GM19324 (cell line): Measurements from ENCODE around the gene PJA1.

Source experiments
- ATAC-seq: cut with Tn5 transposase; IDR thresholded peaks from one replicate; pipeline ENCODE4 v1.9.1; 2021; ENCODE audit warnings: mild to moderate bottlenecking, moderate library complexity; ENCODE audit not compliant: unreplicated experiment, low FRiP score

PJA1 gene

DNA sequence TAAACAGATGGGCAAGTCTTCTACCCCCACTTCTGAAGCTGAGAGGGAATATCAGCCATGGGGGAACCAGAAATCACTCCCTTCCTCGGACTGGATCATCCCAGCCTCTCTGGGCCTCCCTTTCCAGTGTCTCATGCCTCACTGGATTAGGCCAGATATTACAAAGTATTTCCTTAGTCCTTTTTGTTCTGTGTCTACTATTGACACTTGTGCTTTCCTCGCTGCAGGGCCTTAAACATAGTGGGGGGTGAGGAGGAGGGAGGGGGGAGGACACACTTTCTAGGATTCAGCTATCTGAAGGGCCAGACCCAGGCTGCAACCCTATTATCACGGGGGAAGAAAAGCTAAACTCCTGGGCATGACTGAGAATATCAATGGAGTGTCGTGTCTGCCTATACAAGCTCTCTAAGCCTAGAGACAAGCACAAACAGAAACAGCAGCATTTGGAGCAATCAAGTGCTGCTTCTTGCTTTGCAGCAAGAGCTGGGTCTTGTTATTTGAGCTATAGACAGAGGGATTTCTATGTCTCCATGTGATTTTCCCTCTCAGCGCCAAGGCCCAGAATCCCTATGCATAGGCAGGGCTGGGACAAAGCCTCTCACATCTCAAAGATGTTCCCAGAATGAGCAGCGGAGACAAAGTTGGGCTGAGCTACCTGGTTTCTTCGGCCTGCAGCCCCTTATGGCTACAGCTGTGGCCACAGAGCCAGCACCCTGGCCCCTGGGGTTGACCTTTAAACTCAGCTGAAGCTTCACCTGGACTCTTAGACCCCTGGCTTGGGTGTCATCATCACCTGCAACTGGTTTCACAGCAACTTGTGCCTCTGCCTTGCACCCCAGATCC lies 20.2 kb downstream of the PJA1 start:
- ATAC-seq, result no peak

GRCh38 chrX:69143530-69143929 lies 21.7 kb downstream of the PJA1 start:
- no peak for ATAC-seq

GRCh38 chrX:69142788-69143469 lies 22.3 kb downstream of the PJA1 start:
- ATAC-seq, result no peak

- ATAC-seq, result no peak
Observed at GRCh38 chrX:69140837-69141236, 24.4 kb downstream of the PJA1 start.

GRCh38 chrX:69139516-69139915 lies 25.7 kb downstream of the PJA1 start:
- ATAC-seq, result no peak

- ATAC-seq, result no peak
Observed at GRCh38 chrX:69138512-69138911, 26.7 kb downstream of the PJA1 start.

DNA sequence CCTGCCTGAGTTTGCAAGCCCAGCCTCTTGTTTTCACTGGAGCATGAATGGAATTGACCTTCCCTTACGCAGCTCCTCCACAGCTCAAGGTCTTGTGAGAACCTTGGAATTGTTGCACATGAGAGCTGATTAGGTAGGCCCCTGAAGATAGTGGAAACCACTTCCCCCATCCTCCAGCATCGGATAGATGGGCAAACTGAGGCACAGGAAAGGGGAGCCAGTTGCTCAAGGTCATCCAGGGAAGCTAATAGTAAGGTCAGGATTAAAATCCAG lies 27.2 kb downstream of the PJA1 start:
- ATAC-seq, result no peak

- no peak for ATAC-seq
Observed at GRCh38 chrX:69137371-69138117, 27.7 kb downstream of the PJA1 start.

- ATAC-seq, result no peak
Observed at GRCh38 chrX:69136546-69137331, 28.5 kb downstream of the PJA1 start.

GRCh38 chrX:69133921-69134542 lies 31.2 kb downstream of the PJA1 start:
- ATAC-seq, result no peak

DNA sequence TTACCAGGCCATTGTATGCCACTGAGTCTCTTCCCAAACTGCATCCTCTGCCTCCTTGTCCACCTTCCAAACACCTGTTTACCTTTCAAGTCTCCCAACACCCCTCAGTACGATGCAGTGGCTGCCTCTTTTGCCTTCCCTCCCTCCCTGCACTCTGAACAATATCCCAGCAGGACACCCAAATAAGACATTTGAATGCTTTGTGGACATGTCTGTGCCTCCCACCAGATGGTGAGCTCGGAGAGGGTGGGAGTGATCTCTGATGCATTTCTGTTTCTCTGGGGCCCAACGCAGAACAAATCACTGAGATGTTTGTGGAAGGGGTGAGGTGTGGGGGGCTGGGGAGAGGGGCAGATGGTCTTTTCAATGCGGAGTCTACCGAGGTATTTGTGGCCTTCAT lies 33.4 kb downstream of the PJA1 start:
- ATAC-seq, result no peak

- ATAC-seq, result no peak
Observed at GRCh38 chrX:69130439-69130838, 34.8 kb downstream of the PJA1 start.

DNA sequence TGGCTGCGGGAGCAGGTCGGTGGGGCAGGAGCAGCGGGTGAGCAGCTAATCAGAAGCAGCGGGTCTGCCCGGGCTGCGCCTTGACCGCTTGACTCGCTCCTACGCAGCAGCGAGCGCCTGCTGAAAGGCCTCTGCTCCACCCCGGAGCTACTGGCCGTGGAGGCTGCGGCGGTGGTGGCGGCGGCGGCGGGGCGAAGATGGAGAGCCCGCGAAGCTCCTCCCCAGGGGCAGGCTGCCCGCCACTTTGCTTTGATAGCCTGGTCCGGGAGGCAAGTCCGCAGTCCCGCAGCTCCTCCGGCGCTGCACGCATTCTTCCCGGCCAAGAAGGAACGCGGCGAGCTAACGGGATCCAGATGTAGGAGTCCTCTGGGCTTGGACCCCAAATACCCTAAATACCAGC lies 36.7 kb downstream of the PJA1 start:
- ATAC-seq, result no peak

GRCh38 chrX:69127466-69127865 lies 37.8 kb downstream of the PJA1 start:
- ATAC-seq, result no peak

- no peak for ATAC-seq
Observed at GRCh38 chrX:69126642-69127041, 38.6 kb downstream of the PJA1 start.

- no peak for ATAC-seq
Observed at GRCh38 chrX:69125094-69125493, 40.2 kb downstream of the PJA1 start.

DNA sequence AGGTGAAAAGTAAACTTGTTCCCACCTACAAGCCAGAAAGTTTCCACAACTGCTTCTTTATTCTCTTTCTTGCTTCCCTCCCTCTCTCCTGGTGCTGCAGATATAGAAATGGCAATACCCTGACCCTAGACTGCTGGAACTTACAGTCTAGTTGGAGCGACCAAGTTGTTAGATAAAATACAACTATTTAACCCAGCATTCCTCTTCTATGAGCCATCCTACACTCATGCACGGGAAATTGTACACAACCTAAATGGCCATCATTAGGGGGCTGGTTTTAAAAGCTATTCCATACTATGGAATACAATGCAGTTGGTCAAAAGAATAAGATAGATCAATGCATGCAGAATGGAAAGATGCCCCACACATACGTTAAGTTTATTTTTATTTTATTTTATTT lies 41.1 kb downstream of the PJA1 start:
- ATAC-seq, result no peak

GRCh38 chrX:69123481-69123880 lies 41.8 kb downstream of the PJA1 start:
- ATAC-seq, result no peak

GRCh38 chrX:69121321-69122000 lies 43.8 kb downstream of the PJA1 start:
- no peak for ATAC-seq

DNA sequence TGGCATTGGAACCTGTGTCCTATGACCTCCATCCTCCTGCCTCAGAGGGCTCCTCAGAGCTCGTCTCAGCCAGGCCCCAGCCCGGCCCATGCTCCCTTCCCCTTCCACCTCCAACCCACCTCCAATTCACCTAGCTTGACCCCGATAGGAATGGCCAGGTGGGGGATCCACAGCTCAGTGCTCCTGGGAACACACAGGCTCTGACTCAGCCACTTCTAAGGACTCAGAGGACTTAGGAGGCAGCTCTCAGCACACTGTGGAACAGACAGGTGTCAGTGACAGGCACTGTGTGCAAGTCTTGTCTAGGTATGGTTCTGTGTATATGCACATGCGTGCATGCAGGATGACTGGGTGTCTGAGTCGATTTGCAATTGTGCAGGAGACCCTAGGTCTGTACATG lies 44.8 kb downstream of the PJA1 start:
- no peak for ATAC-seq
